Erythroblast (primary cell): ENCODE results near the gene MRRF.
"Not testable (repeated sequence)": the region's sequence is repeated elsewhere in the genome, so short reads cannot be mapped to it uniquely, and the experiment has no call there.

Source experiments
- GATA1 ChIP-seq: IDR thresholded peaks from 2 replicates; pipeline ENCODE4 v1.6.1; 2011; ENCODE audit warnings: low read depth, mild to moderate bottlenecking, control low read depth, low read length, moderate library complexity
- POLR2A ChIP-seq: IDR thresholded peaks from 2 replicates; pipeline ENCODE4 v1.6.1; 2011; ENCODE audit warnings: mild to moderate bottlenecking, low read length

DNA sequence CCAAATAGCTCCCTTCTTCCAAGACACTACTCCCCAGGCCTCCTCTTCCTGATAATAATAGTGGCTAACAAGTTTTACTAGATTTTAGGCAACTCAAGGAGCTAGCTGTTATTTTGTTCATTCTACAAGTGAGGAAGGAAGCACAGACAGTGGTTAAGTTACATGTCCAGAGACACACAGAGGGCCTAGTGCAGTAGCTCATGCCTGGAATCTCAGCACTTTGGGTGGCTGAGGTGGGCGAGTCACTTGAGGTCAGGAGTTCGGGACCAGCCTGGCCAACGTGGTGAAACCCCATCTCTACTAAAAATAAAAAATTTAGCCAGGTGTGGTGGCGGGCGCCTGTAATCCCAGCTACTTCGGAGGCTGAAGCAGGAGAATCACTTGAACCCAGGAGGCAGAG, 65.8 kb downstream of the MRRF start:
- TF ChIP-seq POLR2A, GATA1: not testable (repeated sequence)
